NB4 (cell line): ENCODE results near the gene KLHDC10.
"Not testable (repeated sequence)": the region's sequence is repeated elsewhere in the genome, so short reads cannot be mapped to it uniquely, and the experiment has no call there.

Experiments
- DNase-seq: peaks from one replicate; pipeline ENCODE4 v3.0.0; 2010; ENCODE audit warnings: low read depth
- H3K4me3 ChIP-seq: one replicate; pipeline ENCODE4 v1.5.1; 2011; ENCODE audit warnings: mild to moderate bottlenecking, low read depth, low read length, moderate library complexity
- MYC ChIP-seq: IDR thresholded peaks from 2 replicates; pipeline ENCODE4 v1.6.1; 2011; ENCODE audit warnings: low read depth, low read length
- POLR2A ChIP-seq: IDR thresholded peaks from 2 replicates; pipeline ENCODE4 v1.6.1; 2011; ENCODE audit warnings: mild to moderate bottlenecking; ENCODE audit not compliant: insufficient read length; ENCODE audit errors: extremely low read depth
- TF ChIP-seq, protein P1 (sequence below): IDR thresholded peaks from one replicate; pipeline ENCODE4 v1.5.1; 2012; ENCODE audit warnings: low read depth, low read length
- TF ChIP-seq, protein P2 (sequence below): IDR thresholded peaks from 2 replicates; pipeline ENCODE4 v1.6.1; 2011; ENCODE audit warnings: low read depth, low read length

The KLHDC10 gene

GRCh38 chr7:130112093-130112492 lies 41.8 kb downstream of the KLHDC10 start:
- TF ChIP-seq, protein P1, sequence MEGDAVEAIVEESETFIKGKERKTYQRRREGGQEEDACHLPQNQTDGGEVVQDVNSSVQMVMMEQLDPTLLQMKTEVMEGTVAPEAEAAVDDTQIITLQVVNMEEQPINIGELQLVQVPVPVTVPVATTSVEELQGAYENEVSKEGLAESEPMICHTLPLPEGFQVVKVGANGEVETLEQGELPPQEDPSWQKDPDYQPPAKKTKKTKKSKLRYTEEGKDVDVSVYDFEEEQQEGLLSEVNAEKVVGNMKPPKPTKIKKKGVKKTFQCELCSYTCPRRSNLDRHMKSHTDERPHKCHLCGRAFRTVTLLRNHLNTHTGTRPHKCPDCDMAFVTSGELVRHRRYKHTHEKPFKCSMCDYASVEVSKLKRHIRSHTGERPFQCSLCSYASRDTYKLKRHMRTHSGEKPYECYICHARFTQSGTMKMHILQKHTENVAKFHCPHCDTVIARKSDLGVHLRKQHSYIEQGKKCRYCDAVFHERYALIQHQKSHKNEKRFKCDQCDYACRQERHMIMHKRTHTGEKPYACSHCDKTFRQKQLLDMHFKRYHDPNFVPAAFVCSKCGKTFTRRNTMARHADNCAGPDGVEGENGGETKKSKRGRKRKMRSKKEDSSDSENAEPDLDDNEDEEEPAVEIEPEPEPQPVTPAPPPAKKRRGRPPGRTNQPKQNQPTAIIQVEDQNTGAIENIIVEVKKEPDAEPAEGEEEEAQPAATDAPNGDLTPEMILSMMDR, result no peak
- no peak for TF ChIP-seq POLR2A
- TF ChIP-seq, protein P2, sequence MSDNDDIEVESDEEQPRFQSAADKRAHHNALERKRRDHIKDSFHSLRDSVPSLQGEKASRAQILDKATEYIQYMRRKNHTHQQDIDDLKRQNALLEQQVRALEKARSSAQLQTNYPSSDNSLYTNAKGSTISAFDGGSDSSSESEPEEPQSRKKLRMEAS, result no peak
- TF ChIP-seq MYC, result no peak
- H3K4me3 ChIP-seq, result no peak overlapping the region
- no peak for DNase-seq

- H3K4me3 ChIP-seq, result no peak overlapping the region
- no peak for TF ChIP-seq MYC
- TF ChIP-seq, protein P1, result no peak
- TF ChIP-seq, protein P2, result no peak
- TF ChIP-seq POLR2A, result no peak
- no peak for DNase-seq
These were observed 42.5 kb downstream of the KLHDC10 start for GRCh38 chr7:130112662-130113425.

DNA sequence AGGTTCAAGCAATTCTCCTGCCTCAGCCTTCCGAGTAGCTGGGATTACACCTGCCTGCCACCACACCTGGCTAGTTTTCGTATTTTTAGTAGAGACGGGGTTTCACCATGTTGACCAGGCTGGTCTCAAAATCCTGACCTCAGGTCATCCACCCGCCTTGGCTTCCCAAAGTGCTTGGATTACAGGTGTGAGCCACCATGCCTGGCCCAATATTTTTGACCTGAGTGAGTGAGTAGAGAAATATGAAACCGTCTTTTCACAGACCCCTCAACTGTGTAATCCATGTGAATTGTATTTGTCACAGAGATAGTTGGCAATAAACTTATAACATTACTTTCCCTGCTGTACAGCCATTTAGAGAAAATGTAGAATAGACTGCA lies 43.1 kb downstream of the KLHDC10 start:
- H3K4me3 ChIP-seq, DNase-seq: not testable (repeated sequence)

DNA sequence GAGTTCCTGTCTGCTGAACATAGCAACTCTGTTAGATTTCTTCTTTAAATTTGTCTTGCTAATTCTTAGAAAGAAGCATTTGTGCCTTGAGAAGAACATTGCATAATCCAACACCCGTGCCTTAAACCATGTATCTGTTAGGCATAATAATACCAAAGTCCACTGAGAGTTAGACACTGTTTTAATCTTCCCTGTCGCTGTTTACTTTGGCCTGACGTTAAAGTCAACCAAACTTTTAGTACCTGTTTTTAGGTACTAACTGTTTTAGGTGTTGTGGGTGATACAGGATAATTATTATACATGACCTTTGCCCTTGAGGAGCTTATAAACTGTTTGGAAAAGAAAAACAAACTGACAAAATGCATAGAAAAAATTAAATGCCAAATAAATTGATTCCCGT lies 43.6 kb downstream of the KLHDC10 start:
- no peak for DNase-seq
- TF ChIP-seq, protein P2, result no peak
- TF ChIP-seq, protein P1, result no peak
- TF ChIP-seq POLR2A, result no peak
- no peak for TF ChIP-seq MYC
- H3K4me3 ChIP-seq, result no peak overlapping the region

- DNase-seq, result no peak
- TF ChIP-seq POLR2A, result no peak
- TF ChIP-seq, protein P2, result no peak
- no peak for TF ChIP-seq MYC
- H3K4me3 ChIP-seq, result no peak overlapping the region
These were observed 44.0 kb downstream of the KLHDC10 start for GRCh38 chr7:130114374-130114773.

GRCh38 chr7:130114776-130115175 lies 44.4 kb downstream of the KLHDC10 start:
- no peak for DNase-seq
- TF ChIP-seq POLR2A, result no peak
- TF ChIP-seq MYC, result no peak
- TF ChIP-seq, protein P1, result no peak
- TF ChIP-seq, protein P2, result no peak
- no peak overlapping the region for H3K4me3 ChIP-seq

GRCh38 chr7:130118294-130118693 lies 48.0 kb downstream of the KLHDC10 start:
- H3K4me3 ChIP-seq, result no peak overlapping the region
- DNase-seq, result no peak
- TF ChIP-seq MYC (no peak), POLR2A (no peak)
- TF ChIP-seq, protein P2, result no peak
- TF ChIP-seq, protein P1, result no peak
